ENCODE results near the gene LRGUK. TPM values are rescaled to one million over a fixed set of nuclear protein-coding genes. Genes with fewer than 3 reads are reported as not detected.
A peak's percentile ranks its signal among the peaks of the same experiment; 100 is the strongest.
"Not testable (repeated sequence)": the region's sequence is repeated elsewhere in the genome, so short reads cannot be mapped to it uniquely, and the experiment has no call there.

Gene LRGUK
- total and polyA plus RNA-seq, 8 donors, result 0.43 to 1.6 (median 0.90) TPM

DNA sequence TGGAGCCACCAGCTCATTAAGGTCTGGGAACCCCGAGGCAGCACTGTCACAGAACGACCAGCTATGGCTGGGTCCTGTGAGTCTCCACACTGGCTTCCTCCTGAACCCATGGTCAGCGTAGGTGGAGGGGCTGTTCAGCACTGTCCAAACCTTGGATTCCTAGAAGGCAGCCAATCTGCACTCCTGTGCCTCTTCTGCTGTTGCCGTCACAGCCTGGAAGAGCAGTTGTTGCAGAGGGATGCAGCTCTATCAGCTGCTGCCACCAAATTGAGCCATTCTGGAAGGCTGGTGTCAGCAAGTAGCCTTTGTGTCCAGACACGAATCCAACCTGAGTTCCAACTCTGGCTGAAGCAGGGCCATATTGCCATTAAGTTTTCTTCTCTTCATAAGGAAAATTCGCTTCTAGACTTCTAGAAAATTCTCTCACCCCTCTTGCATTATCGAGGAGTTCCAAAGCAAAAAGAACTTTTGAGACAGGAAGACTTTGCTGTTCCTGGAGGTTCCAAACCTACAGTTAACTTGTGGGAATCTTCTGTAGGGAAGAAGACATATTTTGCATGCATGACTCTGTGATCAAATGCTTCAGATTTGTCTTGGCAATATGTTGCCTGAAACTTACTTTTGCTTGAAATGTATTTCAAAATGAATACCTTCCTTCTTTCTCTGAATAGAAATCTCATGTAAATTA is 84.0 kb downstream of the LRGUK start:
- intact Hi-C loops (cut with DNase I), result no loop called here
- Histone ChIP-seq H3K9me3 (no peaks in the 10 kb centered on the region), H3K27me3 (no peaks in the 10 kb centered on the region), H3K4me1 (no peaks in the 10 kb centered on the region), H3K36me3 (no peaks in the 10 kb centered on the region), H3K27ac (no peak overlapping the region), H3K4me3 (no peak overlapping the region)
- WGBS, 2 donors, result 81 to 92% methylated on average over 7 of the region's 7 CpGs
- no peak for TF ChIP-seq CTCF (IDR thresholded peaks at IDR 0.05)
- no peak for DNase-seq
- no peak for ATAC-seq
- FAIRE-seq, result no peak

- Histone ChIP-seq H3K4me3 (no peak overlapping the region), H3K36me3 (no peaks in the 10 kb centered on the region), H3K4me1 (no peaks in the 10 kb centered on the region), H3K9me3 (no peaks in the 10 kb centered on the region), H3K27ac (no peak overlapping the region), H3K27me3 (no peaks in the 10 kb centered on the region)
- TF ChIP-seq CTCF (IDR thresholded peaks at IDR 0.05), result no peak
- intact Hi-C loops (cut with DNase I), result no loop called here
- no peak for ATAC-seq
- no peak for FAIRE-seq
- no peak for DNase-seq
Observed at GRCh38 chr7:134211817-134212216, 84.7 kb downstream of the LRGUK start.

GRCh38 chr7:134212576-134213546 is 85.7 kb downstream of the LRGUK start:
- Histone ChIP-seq H3K27ac (no peak overlapping the region), H3K4me3 (no peak overlapping the region), H3K27me3 (no peaks in the 10 kb centered on the region), H3K9me3 (no peaks in the 10 kb centered on the region), H3K4me1 (no peaks in the 10 kb centered on the region), H3K36me3 (no peaks in the 10 kb centered on the region)
- ATAC-seq (peak in 2 of 4 donors; percentile 64 to 65), FAIRE-seq (no peak), DNase-seq (no peak)
- intact Hi-C loops (cut with DNase I), result no loop called here
- no peak for TF ChIP-seq CTCF (IDR thresholded peaks at IDR 0.05)
- WGBS, 2 donors, result 85 to 86% methylated on average over 13 of the region's 13 CpGs

DNA sequence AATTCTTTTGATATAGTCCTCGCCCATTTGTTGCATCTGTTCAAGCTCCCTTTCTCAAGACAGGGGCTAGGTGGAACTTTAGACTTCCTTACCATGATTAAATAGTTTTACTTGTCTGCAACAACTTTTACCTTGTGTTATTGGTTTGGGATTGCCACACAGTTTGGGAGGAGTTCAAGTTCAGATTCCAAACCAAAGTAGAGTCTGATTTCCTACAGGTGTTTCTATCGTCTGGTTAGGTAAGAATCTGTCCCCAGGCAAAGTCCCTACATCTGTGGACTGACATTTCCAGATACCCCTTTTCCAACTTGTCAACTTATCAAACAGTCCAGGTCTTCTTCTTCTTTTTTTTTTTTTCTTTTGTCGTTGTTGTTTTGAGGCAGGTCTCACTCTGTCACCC is 93.1 kb downstream of the LRGUK start:
- H3K4me1 ChIP-seq, result no peaks in the 10 kb centered on the region
- no peak overlapping the region for H3K4me3 ChIP-seq
- H3K36me3 ChIP-seq, result no peaks in the 10 kb centered on the region
- intact Hi-C loops (cut with DNase I), result no loop called here
- no peak overlapping the region for H3K27ac ChIP-seq
- no peak for DNase-seq
- no peak for TF ChIP-seq CTCF (IDR thresholded peaks at IDR 0.05)
- no peak for FAIRE-seq
- H3K27me3 ChIP-seq, result no peaks in the 10 kb centered on the region
- H3K9me3 ChIP-seq, result no peaks in the 10 kb centered on the region
- ATAC-seq, result no peak
- WGBS, 2 donors, result 83 to 88% methylated on average over 3 of the region's 3 CpGs

GRCh38 chr7:134231296-134231695 is 104.2 kb downstream of the LRGUK start:
- FAIRE-seq; H3K27me3 ChIP-seq; H3K4me3 ChIP-seq; intact Hi-C loops (cut with DNase I); DNase-seq; ATAC-seq; H3K4me1 ChIP-seq; H3K9me3 ChIP-seq; H3K27ac ChIP-seq; H3K36me3 ChIP-seq: not testable (repeated sequence)
- 78 to 84% methylated on average over 7 of the region's 7 CpGs for WGBS, 2 donors
